Suprapubic skin (tissue), 4 donors: ENCODE results near the gene ZNF774.

Source experiments
- CTCF ChIP-seq, 2 donors: fragments of 200-600 bp in 1 of 2; fragments of 450-650 bp in 1 of 2; sonication (generic) in 1 of 2; IDR thresholded peaks; one replicate each; pipeline ENCODE4 v1.5.1; 2016 to 2019; ENCODE audit warnings: antibody characterized with exemption in 2 of 2, mild to moderate bottlenecking in 1 of 2, moderate library complexity in 1 of 2
- POLR2A ChIP-seq, 2 donors: fragments of 450-650 bp; IDR thresholded peaks; one replicate each; pipeline ENCODE4 v1.6.1; 2017; ENCODE audit warnings: antibody characterized with exemption in 2 of 2, mild to moderate bottlenecking in 2 of 2, moderate library complexity in 2 of 2
- POLR2AphosphoS5 ChIP-seq, 3 donors: sonication (generic); formaldehyde crosslinking; IDR thresholded peaks; one replicate each; pipeline ENCODE4 v1.6.1; 2017; ENCODE audit warnings: antibody characterized with exemption in 3 of 3

GRCh38 chr15:90334304-90334731, 17.8 kb upstream of the ZNF774 start:
- TF ChIP-seq POLR2A (IDR thresholded peaks at IDR 0.05) = no peak
- TF ChIP-seq CTCF (IDR thresholded peaks at IDR 0.05) = no peak
- TF ChIP-seq POLR2AphosphoS5 (IDR thresholded peaks at IDR 0.05) = no peak
